GM12878 (cell line): ENCODE measurements around the gene GNA14. TPM values are rescaled to one million over a fixed set of nuclear protein-coding genes. Genes with fewer than 3 reads are reported as not detected.

Source experiments
- ATAC-seq: fragments of 200-7000 bp; cut with Tn5 transposase; 3 replicates; pipeline ENCODE4 v1.9.1; 2020; ENCODE audit warnings: mild to moderate bottlenecking, moderate library complexity
- BruUV-seq: library from RNA; stranded (reverse); fragments of 400-500 nt; replicated peaks from 2 replicates; lab custom pipeline; 2021; lab: Mats Ljungman, UMichigan
- CTCF ChIA-PET: fragments of 300-600 bp; sonication (Branson Sonifier 250); formaldehyde crosslinking; extraction: SDS; loops from one replicate; lab custom pipeline; 2021; ENCODE audit warnings: inconsistent platforms; lab: Yijun Ruan, JAX
- POLR2A ChIA-PET: fragments of 350-600 bp; formaldehyde crosslinking; extraction: SDS; loops from one replicate; lab custom pipeline; 2021; ENCODE audit warnings: inconsistent platforms; lab: Charles Lee
- RAD21 ChIA-PET: fragments of 300-600 bp; sonication (Branson Sonifier 250); formaldehyde crosslinking; loops from one replicate; lab custom pipeline; 2023; ENCODE audit warnings: antibody characterized with exemption; ENCODE audit not compliant: unreplicated experiment; lab: Charles Lee
- SMC1A ChIA-PET: fragments of 300-600 bp; sonication (Branson Sonifier 250); formaldehyde crosslinking; loops from one replicate; lab custom pipeline; 2023; ENCODE audit not compliant: unreplicated experiment, uncharacterized antibody; lab: Charles Lee
- DNase-seq: peaks from one replicate; pipeline ENCODE4 v3.0.0-alpha.2; 2011; ENCODE audit warnings: low read depth, low spot score
- FAIRE-seq: peaks from 3 replicates; lab custom pipeline; 2011; peaks lifted over from hg19 to GRCh38; lab: Jason Lieb, UNC
- H2AFZ ChIP-seq: 2 replicates; pipeline ENCODE4 v1.6.0; 2011; ENCODE audit warnings: low read depth, low read length, control low read depth; ENCODE audit not compliant: control insufficient read depth
- H3K27ac ChIP-seq: 2 replicates; pipeline ENCODE4 v1.5.1; 2011; ENCODE audit warnings: control low read depth; ENCODE audit not compliant: control insufficient read depth, insufficient read depth
- H3K27me3 ChIP-seq, 2 experiments: replicated peaks in 1 of 2; 2 replicates each; pipeline versions ENCODE4 v1.6.0 to v1.6.1; 2011; ENCODE audit warnings: low read length in 1 of 2; ENCODE audit not compliant: control insufficient read depth in 2 of 2, insufficient read depth in 2 of 2
- H3K36me3 ChIP-seq, 2 experiments: 2 replicates each; pipeline ENCODE4 v1.5.1; 2011; ENCODE audit warnings: low read length in 1 of 2; ENCODE audit not compliant: control insufficient read depth in 2 of 2, insufficient read depth in 2 of 2
- H3K4me1 ChIP-seq: 2 replicates; pipeline ENCODE4 v1.6.1; 2011; ENCODE audit warnings: mild to moderate bottlenecking, low read length, moderate library complexity, mixed read lengths; ENCODE audit not compliant: control insufficient read depth, insufficient read depth
- H3K4me2 ChIP-seq: 2 replicates; pipeline ENCODE4 v1.6.0; 2011; ENCODE audit warnings: control low read depth; ENCODE audit not compliant: control insufficient read depth, insufficient read depth
- H3K4me3 ChIP-seq: fragments of 200-600 bp; sonication (generic); 2 replicates; pipeline ENCODE4 v1.5.1; 2016
- H3K79me2 ChIP-seq: 2 replicates; pipeline ENCODE4 v1.6.0; 2011; ENCODE audit warnings: low read length; ENCODE audit not compliant: control insufficient read depth, insufficient read depth
- H3K9ac ChIP-seq: 2 replicates; pipeline ENCODE4 v1.8.0; 2011; ENCODE audit warnings: low read length, control low read depth, mixed read lengths; ENCODE audit not compliant: control insufficient read depth, insufficient read depth
- H3K9me3 ChIP-seq: replicated peaks from 3 replicates; pipeline ENCODE4 v1.5.1; 2011; ENCODE audit warnings: mild to moderate bottlenecking, low read length; ENCODE audit not compliant: control insufficient read depth, insufficient read depth
- H4K20me1 ChIP-seq: 2 replicates; pipeline ENCODE4 v1.6.0; 2011; ENCODE audit not compliant: control insufficient read depth, insufficient read depth
- ATF7 ChIP-seq: fragments of 450-650 bp; IDR thresholded peaks from 2 replicates; pipeline ENCODE4 v1.6.1; 2016; ENCODE audit warnings: low read depth, mild to moderate bottlenecking
- CBX3 ChIP-seq: fragments of 200-600 bp; sonication (generic); IDR thresholded peaks from 2 replicates; pipeline ENCODE4 v1.6.1; 2016; ENCODE audit warnings: low read depth, borderline replicate concordance
- HDGF ChIP-seq: fragments of 450-650 bp; IDR thresholded peaks from 2 replicates; pipeline ENCODE4 v1.6.1; 2016; ENCODE audit warnings: antibody characterized with exemption
- MYB ChIP-seq: fragments of 150-350 bp; IDR thresholded peaks from 2 replicates; pipeline ENCODE4 v1.6.1; 2014; ENCODE audit warnings: mild to moderate bottlenecking, low read depth, low read length, borderline replicate concordance
- NFXL1 ChIP-seq: fragments of 450-650 bp; IDR thresholded peaks from 2 replicates; pipeline ENCODE4 v1.6.1; 2017; ENCODE audit warnings: antibody characterized with exemption, mild to moderate bottlenecking, borderline replicate concordance
- SREBF1 ChIP-seq: IDR thresholded peaks from 2 replicates; pipeline ENCODE4 v1.6.1; 2012; ENCODE audit warnings: mild to moderate bottlenecking, low read length
- WGBS: methylation state at CpG from one replicate; pipeline ENCODE4 v1.1.6; 2016; ENCODE audit warnings: low lambda C conversion rate; ENCODE audit not compliant: insufficient replicate concordance, insufficient coverage; ENCODE audit errors: missing lambda C conversion rate; 5-methylcytosine and 5-hydroxymethylcytosine counted together
- in situ Hi-C: fragments of 300-500 bp; cut with MboI; formaldehyde crosslinking; loops from 9 replicates; pipeline ENCODE4 v1.14.3; 2018; ENCODE audit warnings: mixed read lengths
- intact Hi-C: fragments of 100-400 bp; cut with micrococcal nuclease; formaldehyde crosslinking; loops from one replicate; pipeline ENCODE4 v1.14.2; 2022; ENCODE audit not compliant: unreplicated experiment
- polyA plus RNA-seq, 11 experiments: library from polyadenylated mRNA; depleted of rRNA in 4 of 11; unstranded in 6 of 11; stranded (reverse) in 5 of 11; fragments of >200 nt; fragmentation: Nextera tagmentation in 4 of 11; fragmentation: Illumina TruSeq in 1 of 11; extraction: Ambion mirVana in 4 of 11; extraction: Trizol in 1 of 11; gene quantifications; 1 replicate in 1 of 11; 2 replicates in 10 of 11; pipeline versions ENCODE4 v1.2.1 to v1.2.3, GENCODE V29; 2011 to 2016; ENCODE audit warnings: inconsistent platforms in 2 of 11, missing spikeins in 2 of 11, low read depth in 1 of 11
- total RNA-seq, 4 experiments: library from RNA; depleted of rRNA in 3 of 4; stranded (reverse); fragments of >200 nt in 3 of 4; fragmentation: Illumina TruSeq in 1 of 4; extraction: Trizol in 1 of 4; gene quantifications; 2 replicates each; pipeline versions ENCODE4 v1.2.1 to v1.2.3, GENCODE V29; 2013 to 2021

Gene GNA14
- total and polyA plus RNA-seq, 10 of the 15 experiments (the other 5 are each of a cell fraction or from before 2014, with no cell fraction given), result 0.17 TPM; not detected in 9

DNA sequence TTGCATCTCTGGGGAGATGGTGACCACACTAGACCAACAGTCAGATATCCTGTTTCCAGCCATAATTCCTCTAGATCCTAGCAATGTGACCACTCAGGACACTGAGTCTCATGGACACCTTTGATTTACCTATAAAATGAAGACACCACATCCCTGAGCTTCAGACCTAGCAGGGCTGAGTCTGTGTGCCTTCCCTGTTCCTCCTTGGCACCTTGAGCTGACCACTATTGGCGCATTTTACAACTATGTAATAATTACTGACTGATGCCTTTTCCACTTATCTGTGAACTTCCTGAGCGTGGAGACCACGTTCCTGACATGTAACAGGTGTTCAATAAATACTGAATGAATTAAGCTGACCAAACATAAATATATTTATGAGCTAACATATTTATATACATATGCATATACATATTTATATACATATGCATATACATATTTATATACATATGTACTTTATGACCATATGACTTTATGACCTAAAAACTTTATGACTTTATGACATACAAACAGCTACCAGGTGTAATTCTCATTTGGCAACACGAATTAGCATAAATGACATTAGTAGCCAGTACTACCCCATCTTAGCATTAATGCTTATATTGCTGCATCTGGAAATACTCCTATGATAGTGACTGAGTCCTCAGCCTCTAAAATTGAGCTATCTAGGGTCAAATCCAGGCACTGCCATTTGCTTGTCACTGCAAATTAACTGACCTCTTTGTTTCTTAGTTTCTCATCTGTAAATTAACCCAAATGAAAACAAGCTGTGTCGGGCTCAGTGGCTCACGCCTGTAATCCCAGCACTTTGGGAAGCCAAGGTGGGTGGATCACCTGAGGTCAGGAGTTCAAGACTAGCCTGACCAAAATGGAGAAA, 150.6 kb downstream of the GNA14 start:
- POLR2A ChIA-PET, result no interaction called here
- WGBS, result 40% methylated on average over 6 of the region's 6 CpGs
- TF ChIP-seq SREBF1, result no peak
- TF ChIP-seq CBX3, result no peak
- no peak for TF ChIP-seq ATF7
- no peak for TF ChIP-seq NFXL1
- no peak for TF ChIP-seq MYB
- no peak for TF ChIP-seq HDGF
- H2AFZ ChIP-seq, result no peak overlapping the region
- CTCF ChIA-PET, result interaction anchor here (1.2 to 1.5 kb wide), 2 partner anchors 8 to 41 kb away, joined by 3 to 5 read pairs; no protein-coding TSS in a partner anchor
- no peaks in the 10 kb centered on the region for H3K4me1 ChIP-seq
- no TSS peak for BruUV-seq
- H3K4me3 ChIP-seq, result no peak overlapping the region
- DNase-seq (no peak), ATAC-seq (no peak), FAIRE-seq (no peak)
- RAD21 ChIA-PET, result interaction anchor here (0.7 kb wide), 1 partner anchor 133 kb away, joined by 5 read pairs; no protein-coding TSS in a partner anchor
- H3K27ac ChIP-seq, result no peak overlapping the region
- H3K36me3 ChIP-seq, result no peaks in the 10 kb centered on the region
- in situ Hi-C loops, result no loop called here
- no peaks in the 10 kb centered on the region for H3K79me2 ChIP-seq
- intact Hi-C loops, result no loop called here
- no peaks in the 10 kb centered on the region for H3K27me3 ChIP-seq
- SMC1A ChIA-PET, result interaction anchor here (1.1 kb wide), 1 partner anchor 96 kb away, joined by 3 read pairs; no protein-coding TSS in a partner anchor
- H3K4me2 ChIP-seq, result no peak overlapping the region
- no peaks in the 10 kb centered on the region for H4K20me1 ChIP-seq
- no peak overlapping the region for H3K9ac ChIP-seq
- H3K9me3 ChIP-seq, result no peaks in the 10 kb centered on the region
